IMR-90 (cell line): ENCODE measurements around the gene ZCCHC24. TPM values are rescaled to one million over a fixed set of nuclear protein-coding genes. Genes with fewer than 3 reads are reported as not detected.
A peak's percentile ranks its signal among the peaks of the same experiment; 100 is the strongest.

Source experiments
- ATAC-seq: fragments of 200-7000 bp; cut with Tn5 transposase; 2 replicates; pipeline ENCODE4 v1.9.1; 2020; ENCODE audit warnings: low read depth, mild to moderate bottlenecking, moderate library complexity
- BruUV-seq: library from RNA; stranded (reverse); fragments of 400-500 nt; replicated peaks from 2 replicates; lab custom pipeline; 2021; lab: Mats Ljungman, UMichigan
- CTCF ChIA-PET: fragments of 300-600 bp; formaldehyde crosslinking; extraction: SDS; loops from one replicate; lab custom pipeline; 2021; ENCODE audit warnings: antibody characterized with exemption; lab: Yijun Ruan, JAX
- POLR2A ChIA-PET: fragments of 300-600 bp; sonication (Branson Sonifier 250); formaldehyde crosslinking; loops from one replicate; lab custom pipeline; 2022; ENCODE audit warnings: antibody characterized with exemption; ENCODE audit not compliant: unreplicated experiment; lab: Charles Lee
- DNase-seq: peaks from one replicate; pipeline ENCODE4 v3.0.0; 2013
- H2AFZ ChIP-seq: replicated peaks from 2 replicates; pipeline ENCODE3; 2013; ENCODE audit warnings: low read length, mild to moderate bottlenecking; ENCODE audit not compliant: poor library complexity
- H2AK5ac ChIP-seq: 2 replicates; pipeline ENCODE4 v1.6.1; 2013; ENCODE audit warnings: low read depth, low read length, inconsistent platforms
- H2AK9ac ChIP-seq: replicated peaks from 2 replicates; pipeline ENCODE3; 2013; ENCODE audit warnings: mild to moderate bottlenecking, low read depth, low read length, moderate library complexity; ENCODE audit not compliant: poor library complexity
- H2BK120ac ChIP-seq: 2 replicates; pipeline ENCODE4 v1.6.1; 2013; ENCODE audit warnings: low read depth, low read length, inconsistent platforms
- H2BK15ac ChIP-seq: 3 replicates; pipeline ENCODE4 v1.6.1; 2013; ENCODE audit warnings: low read depth, low read length, inconsistent platforms
- H2BK20ac ChIP-seq: 2 replicates; pipeline ENCODE4 v1.6.1; 2013; ENCODE audit warnings: low read depth, mild to moderate bottlenecking, inconsistent platforms, low read length, moderate library complexity
- H2BK5ac ChIP-seq: 2 replicates; pipeline ENCODE4 v1.6.1; 2013; ENCODE audit warnings: mild to moderate bottlenecking, low read depth, low read length, inconsistent platforms; ENCODE audit not compliant: poor library complexity, severe bottlenecking
- H3K14ac ChIP-seq: replicated peaks from 2 replicates; pipeline ENCODE4 v1.6.1; 2013; ENCODE audit warnings: low read depth, low read length, inconsistent platforms
- H3K18ac ChIP-seq: 2 replicates; pipeline ENCODE4 v1.6.1; 2013; ENCODE audit warnings: low read depth, low read length, control low read depth
- H3K23ac ChIP-seq: 2 replicates; pipeline ENCODE4 v1.6.1; 2013; ENCODE audit warnings: low read depth, low read length, inconsistent platforms
- H3K27ac ChIP-seq: 2 replicates; pipeline ENCODE4 v1.5.1; 2013; ENCODE audit warnings: mild to moderate bottlenecking, control low read depth, low read length; ENCODE audit not compliant: insufficient read depth
- H3K27me3 ChIP-seq: 2 replicates; pipeline ENCODE4 v1.6.1; 2013; ENCODE audit warnings: low read length; ENCODE audit not compliant: control insufficient read depth, insufficient read depth
- H3K36me3 ChIP-seq: 2 replicates; pipeline ENCODE4 v1.6.1; 2013; ENCODE audit warnings: low read length, mixed read lengths; ENCODE audit not compliant: control insufficient read depth, insufficient read depth
- H3K4ac ChIP-seq: 2 replicates; pipeline ENCODE4 v1.6.1; 2013; ENCODE audit warnings: low read depth, low read length, inconsistent platforms
- H3K4me1 ChIP-seq: 2 replicates; pipeline ENCODE4 v1.6.1; 2013; ENCODE audit warnings: low read length, mixed read lengths; ENCODE audit not compliant: control insufficient read depth, insufficient read depth
- H3K4me2 ChIP-seq: 2 replicates; pipeline ENCODE4 v1.6.1; 2013; ENCODE audit warnings: low read depth, mild to moderate bottlenecking, control low read depth, low read length, moderate library complexity
- H3K4me3 ChIP-seq: 2 replicates; pipeline ENCODE4 v1.5.1; 2013; ENCODE audit warnings: low read depth, mild to moderate bottlenecking, control low read depth, low read length, moderate library complexity; ENCODE audit not compliant: insufficient read depth
- H3K56ac ChIP-seq: 2 replicates; pipeline ENCODE4 v1.6.1; 2013; ENCODE audit warnings: low read length, inconsistent platforms; ENCODE audit not compliant: insufficient read depth; ENCODE audit errors: extremely low read depth
- H3K79me1 ChIP-seq, 2 experiments: 2 replicates each; pipeline ENCODE4 v1.6.1; 2013; ENCODE audit warnings: low read length in 2 of 2, inconsistent platforms in 1 of 2, low read depth in 1 of 2
- H3K9ac ChIP-seq: 2 replicates; pipeline ENCODE4 v1.6.1; 2013; ENCODE audit warnings: low read depth, low read length, control low read depth
- H3K9me1 ChIP-seq: 2 replicates; pipeline ENCODE4 v1.6.1; 2013; ENCODE audit warnings: low read length, inconsistent platforms; ENCODE audit not compliant: insufficient read depth
- H3K9me3 ChIP-seq: 2 replicates; pipeline ENCODE4 v1.6.1; 2013; ENCODE audit warnings: low read length; ENCODE audit not compliant: control insufficient read depth, insufficient read depth
- H4K20me1 ChIP-seq: 2 replicates; pipeline ENCODE4 v1.6.1; 2013; ENCODE audit warnings: low read length, inconsistent platforms; ENCODE audit not compliant: insufficient read depth
- H4K5ac ChIP-seq: 2 replicates; pipeline ENCODE4 v1.6.1; 2013; ENCODE audit warnings: mild to moderate bottlenecking, low read depth, low read length, control low read depth
- H4K8ac ChIP-seq, 2 experiments: 2 replicates each; pipeline ENCODE4 v1.6.1; 2013; ENCODE audit warnings: low read depth in 2 of 2, low read length in 2 of 2, control low read depth in 1 of 2, inconsistent platforms in 1 of 2
- H4K91ac ChIP-seq: 2 replicates; pipeline ENCODE4 v1.6.1; 2013; ENCODE audit warnings: low read depth, low read length, inconsistent platforms; ENCODE audit not compliant: insufficient read depth
- CEBPB ChIP-seq: IDR thresholded peaks from 2 replicates; pipeline ENCODE4 v1.6.1; 2012; ENCODE audit warnings: low read depth, low read length, improper control_type of control experiment
- FOS ChIP-seq: fragments of 150-350 bp; IDR thresholded peaks from 2 replicates; pipeline ENCODE4 v1.6.1; 2016; ENCODE audit warnings: low read depth, low read length
- MAZ ChIP-seq: IDR thresholded peaks from 2 replicates; pipeline ENCODE4 v1.6.1; 2012; ENCODE audit warnings: low read depth, mild to moderate bottlenecking, low read length, improper control_type of control experiment, moderate library complexity, borderline replicate concordance
- MXI1 ChIP-seq: IDR thresholded peaks from 2 replicates; pipeline ENCODE4 v1.6.1; 2012; ENCODE audit warnings: low read depth, mild to moderate bottlenecking, low read length, moderate library complexity, borderline replicate concordance
- POLR2A ChIP-seq: IDR thresholded peaks from 2 replicates; pipeline ENCODE4 v1.6.1; 2012; ENCODE audit warnings: mild to moderate bottlenecking, low read depth, low read length
- RAD21 ChIP-seq: IDR thresholded peaks from 2 replicates; pipeline ENCODE4 v1.6.1; 2012; ENCODE audit warnings: low read length, improper control_type of control experiment
- WGBS, 2 experiments: methylation state at CpG; one replicate each; pipeline versions ENCODE4 v1.1.5 to v1.1.7; 2013; ENCODE audit warnings: missing lambda C conversion rate in 2 of 2; ENCODE audit not compliant: insufficient read length in 1 of 2; ENCODE audit errors: extremely low coverage in 2 of 2; 5-methylcytosine and 5-hydroxymethylcytosine counted together
- dilution Hi-C: fragments of 300-500 bp; cut with HindIII; formaldehyde crosslinking; loops from one replicate; pipeline ENCODE4 v1.14.3; 2018; ENCODE audit warnings: low sequenced_read_pairs; ENCODE audit not compliant: unreplicated experiment
- in situ Hi-C: fragments of 300-500 bp; cut with MboI; formaldehyde crosslinking; loops from 3 replicates; pipeline ENCODE4 v1.14.3; 2019; ENCODE audit warnings: low sequenced_read_pairs, inconsistent platforms, mixed read lengths
- intact Hi-C: fragments of 100-400 bp; cut with micrococcal nuclease; formaldehyde crosslinking; loops from 2 replicates; pipeline ENCODE4 v1.10.0; 2022
- polyA plus RNA-seq, 3 experiments: library from polyadenylated mRNA; depleted of rRNA; stranded (reverse); fragments of >200 nt; gene quantifications; 2 replicates each; pipeline ENCODE4 v1.2.3, GENCODE V29; 2012; ENCODE audit warnings: low replicate concordance in 1 of 3
- total RNA-seq: library from RNA; depleted of rRNA; stranded (reverse); fragments of >200 nt; gene quantifications from 2 replicates; pipeline ENCODE4 v1.2.3, GENCODE V29; 2012
- TF ChIP-seq, protein P1 (sequence below): fragments of 150-350 bp; IDR thresholded peaks from 2 replicates; pipeline ENCODE4 v1.6.1; 2016; ENCODE audit warnings: low read depth, mild to moderate bottlenecking, low read length, moderate library complexity, borderline replicate concordance

ZCCHC24 gene
- total and polyA plus RNA-seq, 2 of the 4 experiments (the other 2 are of a cell fraction) = 15.1 to 25.9 TPM

DNA sequence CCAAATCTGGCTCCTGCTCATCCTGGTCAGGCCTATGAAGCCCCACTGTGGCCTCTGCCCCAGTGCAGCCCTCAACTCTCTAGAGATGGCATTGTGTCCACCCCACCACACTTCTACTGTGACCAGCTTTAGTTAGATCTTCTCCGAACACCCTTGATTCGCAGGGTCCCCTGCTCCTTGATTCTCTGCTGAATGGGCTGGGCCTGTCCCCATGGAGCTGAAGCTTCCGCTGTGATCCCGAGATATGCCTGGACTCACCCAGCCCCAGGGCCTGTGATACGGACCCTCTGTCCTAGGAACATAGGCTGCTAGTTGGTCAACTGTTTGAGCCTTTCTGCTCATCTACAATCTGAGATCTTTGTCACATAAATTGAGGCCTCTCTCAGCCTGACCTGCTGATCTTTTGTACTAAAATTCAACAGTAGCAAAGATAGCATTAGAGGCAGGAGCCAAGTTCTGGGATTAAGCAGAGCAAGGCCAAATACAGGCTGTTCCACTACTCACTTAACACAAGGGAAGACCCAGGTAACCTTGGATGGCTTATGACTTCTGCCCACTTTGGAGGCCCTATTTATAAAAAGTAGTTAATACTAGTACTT is 104.7 kb downstream of the ZCCHC24 start:
- in situ Hi-C loops = no loop called here
- no TSS peak for BruUV-seq

More for the DNA sequence above, 104.7 kb downstream of the ZCCHC24 start:
- Histone ChIP-seq H3K56ac (no peak overlapping the region), H4K20me1 (no peaks in the 10 kb centered on the region), H3K4me3 (no peak overlapping the region), H4K91ac (no peak overlapping the region), H2BK20ac (0 out of 2 replicates have a peak overlapping the region, but pooled peaks have one; percentile 18), H3K4ac (no peak overlapping the region), H3K23ac (no peak overlapping the region), H3K4me2 (no peak overlapping the region), H3K27me3 (no peaks in the 10 kb centered on the region), H2AFZ (no peak overlapping the region), H2BK5ac (no peak overlapping the region), H3K18ac (no peak overlapping the region), H3K14ac (no peak overlapping the region), H3K9me3 (no peaks in the 10 kb centered on the region), H2BK120ac (no peak overlapping the region), H3K36me3 (no peaks in the 10 kb centered on the region), H2AK9ac (no peak overlapping the region), H2BK15ac (no peak overlapping the region), H4K5ac (no peak overlapping the region), H3K79me1 (no peaks in the 10 kb centered on the region), H3K27ac (no peak overlapping the region), H3K9ac (no peak overlapping the region), H4K8ac (no peak overlapping the region), H2AK5ac (no peak overlapping the region), H3K9me1 (0 out of 2 replicates have a peak, but pooled peaks cover 4% of the 10 kb centered on the region), H3K4me1 (0 out of 2 replicates have a peak, but pooled peaks cover 3% of the 10 kb centered on the region)
- DNase-seq = no peak
- WGBS, 2 experiments = 84% methylated on average over 5 of the region's 5 CpGs; no CpG with 5 or more reads in 1 of the 2 experiments
- no peak for ATAC-seq
- CTCF ChIA-PET = no interaction called here
- intact Hi-C loops (no loop called here), dilution Hi-C loops (no loop called here)
- no peak for TF ChIP-seq MAZ
- TF ChIP-seq POLR2A = no peak
- no peak for TF ChIP-seq MXI1
- TF ChIP-seq CEBPB = no peak
- no peak for TF ChIP-seq RAD21
- TF ChIP-seq, protein P1, sequence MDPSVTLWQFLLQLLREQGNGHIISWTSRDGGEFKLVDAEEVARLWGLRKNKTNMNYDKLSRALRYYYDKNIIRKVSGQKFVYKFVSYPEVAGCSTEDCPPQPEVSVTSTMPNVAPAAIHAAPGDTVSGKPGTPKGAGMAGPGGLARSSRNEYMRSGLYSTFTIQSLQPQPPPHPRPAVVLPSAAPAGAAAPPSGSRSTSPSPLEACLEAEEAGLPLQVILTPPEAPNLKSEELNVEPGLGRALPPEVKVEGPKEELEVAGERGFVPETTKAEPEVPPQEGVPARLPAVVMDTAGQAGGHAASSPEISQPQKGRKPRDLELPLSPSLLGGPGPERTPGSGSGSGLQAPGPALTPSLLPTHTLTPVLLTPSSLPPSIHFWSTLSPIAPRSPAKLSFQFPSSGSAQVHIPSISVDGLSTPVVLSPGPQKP = no peak
- TF ChIP-seq FOS = no peak
- POLR2A ChIA-PET = no interaction called here
